H9 (cell line): ENCODE data around the gene CLECL1. TPM values are rescaled to one million over a fixed set of nuclear protein-coding genes. Genes with fewer than 3 reads are reported as not detected.
"Not testable (repeated sequence)": the region's sequence is repeated elsewhere in the genome, so short reads cannot be mapped to it uniquely, and the experiment has no call there.

ENCODE experiments used
- DNase-seq: peaks from one replicate; pipeline ENCODE4 v3.0.0-alpha.2; 2017
- H2AFZ ChIP-seq: one replicate; pipeline ENCODE4 v1.6.1; 2013; ENCODE audit warnings: mild to moderate bottlenecking, low read length, control low read depth, moderate library complexity
- H2AK5ac ChIP-seq: 2 replicates; pipeline ENCODE4 v1.6.1; 2013; ENCODE audit warnings: low read length, control low read depth, mixed read lengths; ENCODE audit not compliant: insufficient read length
- H2BK120ac ChIP-seq: one replicate; pipeline ENCODE4 v1.6.1; 2013; ENCODE audit warnings: low read depth, mild to moderate bottlenecking, low read length, control low read depth, inconsistent platforms; ENCODE audit not compliant: poor library complexity, severe bottlenecking
- H2BK12ac ChIP-seq: 2 replicates; pipeline ENCODE4 v1.6.1; 2013; ENCODE audit warnings: low read length, control low read depth, mixed read lengths, low read depth; ENCODE audit not compliant: insufficient read length
- H2BK15ac ChIP-seq: 2 replicates; pipeline ENCODE4 v1.6.1; 2013; ENCODE audit warnings: low read depth, low read length, control low read depth
- H2BK20ac ChIP-seq: one replicate; pipeline ENCODE4 v1.6.1; 2013; ENCODE audit warnings: low read depth, mild to moderate bottlenecking, low read length, control low read depth, inconsistent platforms; ENCODE audit not compliant: poor library complexity, severe bottlenecking
- H2BK5ac ChIP-seq: 2 replicates; pipeline ENCODE4 v1.6.1; 2013; ENCODE audit warnings: low read length, control low read depth, mixed read lengths; ENCODE audit not compliant: insufficient read length
- H3K14ac ChIP-seq: 2 replicates; pipeline ENCODE4 v1.6.1; 2013; ENCODE audit warnings: low read length, control low read depth; ENCODE audit not compliant: insufficient read depth
- H3K18ac ChIP-seq: 2 replicates; pipeline ENCODE4 v1.6.1; 2013; ENCODE audit warnings: low read depth, mild to moderate bottlenecking, mixed read lengths, low read length, control low read depth; ENCODE audit not compliant: insufficient read length
- H3K23ac ChIP-seq: 2 replicates; pipeline ENCODE4 v1.6.1; 2013; ENCODE audit warnings: low read length, control low read depth, mixed read lengths, low read depth; ENCODE audit not compliant: insufficient read length
- H3K23me2 ChIP-seq: 2 replicates; pipeline ENCODE4 v1.6.1; 2013; ENCODE audit warnings: low read depth, mild to moderate bottlenecking, mixed read lengths, low read length, control low read depth; ENCODE audit not compliant: insufficient read length, poor library complexity, severe bottlenecking
- H3K27ac ChIP-seq: 2 replicates; pipeline ENCODE4 v1.5.1; 2013; ENCODE audit warnings: low read length, control low read depth, mixed read lengths, low read depth; ENCODE audit not compliant: insufficient read length
- H3K27me3 ChIP-seq: 2 replicates; pipeline ENCODE4 v1.6.1; 2013; ENCODE audit warnings: low read length, control low read depth, inconsistent platforms; ENCODE audit not compliant: insufficient read depth
- H3K4ac ChIP-seq: 2 replicates; pipeline ENCODE4 v1.6.1; 2013; ENCODE audit warnings: low read depth, mild to moderate bottlenecking, control low read depth, inconsistent platforms, low read length, moderate library complexity
- H3K4me1 ChIP-seq: 2 replicates; pipeline ENCODE4 v1.6.1; 2013; ENCODE audit warnings: low read length, control low read depth, inconsistent platforms; ENCODE audit not compliant: insufficient read depth
- H3K4me2 ChIP-seq: 2 replicates; pipeline ENCODE4 v1.6.1; 2013; ENCODE audit warnings: low read length, control low read depth, mixed read lengths; ENCODE audit not compliant: insufficient read length, insufficient read depth
- H3K56ac ChIP-seq: 2 replicates; pipeline ENCODE4 v1.6.1; 2013; ENCODE audit warnings: low read depth, mild to moderate bottlenecking, mixed read lengths, low read length, control low read depth; ENCODE audit not compliant: insufficient read length
- H3K79me1 ChIP-seq: 2 replicates; pipeline ENCODE4 v1.6.1; 2013; ENCODE audit warnings: low read depth, mild to moderate bottlenecking, moderate library complexity, low read length, control low read depth, inconsistent platforms; ENCODE audit not compliant: insufficient read depth, poor library complexity, severe bottlenecking
- H3K79me2 ChIP-seq: 2 replicates; pipeline ENCODE4 v1.6.1; 2013; ENCODE audit warnings: low read length, control low read depth, inconsistent platforms; ENCODE audit not compliant: insufficient read depth
- H3K9ac ChIP-seq: 2 replicates; pipeline ENCODE4 v1.6.1; 2013; ENCODE audit warnings: low read length, control low read depth, mixed read lengths; ENCODE audit not compliant: insufficient read length; ENCODE audit errors: extremely low read depth
- H3K9me3 ChIP-seq: one replicate; pipeline ENCODE4 v1.6.1; 2013; ENCODE audit warnings: low read depth, low read length, inconsistent platforms; ENCODE audit not compliant: control insufficient read depth
- H3T11ph ChIP-seq: one replicate; pipeline ENCODE4 v1.6.1; 2013; ENCODE audit warnings: mild to moderate bottlenecking, low read length, control low read depth, inconsistent platforms
- H4K20me1 ChIP-seq: one replicate; pipeline ENCODE4 v1.6.1; 2013; ENCODE audit not compliant: control insufficient read depth, insufficient read length, insufficient read depth
- H4K5ac ChIP-seq: 2 replicates; pipeline ENCODE4 v1.6.1; 2013; ENCODE audit warnings: low read depth, mild to moderate bottlenecking, mixed read lengths, low read length, control low read depth; ENCODE audit not compliant: insufficient read length
- H4K8ac ChIP-seq: replicated peaks from 2 replicates; pipeline ENCODE4 v1.6.1; 2013; ENCODE audit warnings: low read length, control low read depth, mixed read lengths, low read depth; ENCODE audit not compliant: insufficient read length
- H4K91ac ChIP-seq: 2 replicates; pipeline ENCODE4 v1.6.1; 2013; ENCODE audit warnings: low read depth, mild to moderate bottlenecking, moderate library complexity, mixed read lengths, low read length, control low read depth; ENCODE audit not compliant: insufficient read length
- H3K27ac Mint-ChIP-seq, 3 experiments: 2 replicates in 2 of 3; 3 replicates in 1 of 3; pipeline ENCODE4 v1.8.0; 2020 to 2021; ENCODE audit warnings: mixed read lengths in 3 of 3, mild to moderate bottlenecking in 1 of 3, moderate library complexity in 1 of 3
- H3K27me3 Mint-ChIP-seq: 2 replicates; pipeline ENCODE4 v1.8.0; 2021; ENCODE audit warnings: low read depth, mild to moderate bottlenecking, moderate library complexity, mixed read lengths
- H3K36me3 Mint-ChIP-seq, 3 experiments: 2 replicates in 2 of 3; 3 replicates in 1 of 3; pipeline ENCODE4 v1.8.0; 2020 to 2021; ENCODE audit warnings: low read depth in 3 of 3, mixed read lengths in 3 of 3; ENCODE audit not compliant: insufficient read depth in 1 of 3
- H3K4me1 Mint-ChIP-seq, 2 experiments: 2 replicates each; pipeline ENCODE4 v1.8.0; 2020; ENCODE audit warnings: mixed read lengths in 2 of 2
- H3K4me3 Mint-ChIP-seq, 2 experiments: 2 replicates in 1 of 2; 3 replicates in 1 of 2; pipeline ENCODE4 v1.8.0; 2020 to 2021; ENCODE audit warnings: mild to moderate bottlenecking in 2 of 2, mixed read lengths in 2 of 2, moderate library complexity in 1 of 2
- H3K9me3 Mint-ChIP-seq, 2 experiments: 2 replicates in 1 of 2; 3 replicates in 1 of 2; pipeline ENCODE4 v1.8.0; 2020; ENCODE audit warnings: mild to moderate bottlenecking in 2 of 2, mixed read lengths in 2 of 2, moderate library complexity in 1 of 2
- WGBS: extraction: QIAGEN DNeasy Blood & Tissue Kit; methylation state at CpG from one replicate; pipeline ENCODE4 v1.1.7; 2013; ENCODE audit warnings: missing lambda C conversion rate, low lambda C conversion rate, mixed read lengths; ENCODE audit not compliant: insufficient read length; ENCODE audit errors: extremely low coverage; 5-methylcytosine and 5-hydroxymethylcytosine counted together
- total RNA-seq: library from RNA; stranded (reverse); gene quantifications from 2 replicates; pipeline ENCODE4 v1.2.1, GENCODE V29; 2021

Gene CLECL1
- total RNA-seq, 1 experiment from 2014 or later: not detected

GRCh38 chr12:9695150-9695549, 37.7 kb downstream of the CLECL1 start:
- not testable (repeated sequence) for H3K27ac ChIP-seq, H2BK15ac ChIP-seq, H2BK120ac ChIP-seq, H3K9me3 ChIP-seq, H3K18ac ChIP-seq, H3K23ac ChIP-seq, DNase-seq, H3K4ac ChIP-seq, H3K4me1 ChIP-seq, H2AFZ ChIP-seq, H3K79me2 ChIP-seq, H2BK12ac ChIP-seq, H2AK5ac ChIP-seq, H4K91ac ChIP-seq, H3K14ac ChIP-seq, H4K5ac ChIP-seq, H3T11ph ChIP-seq, H3K9ac ChIP-seq, H3K79me1 ChIP-seq, H3K4me3 Mint-ChIP-seq, H2BK20ac ChIP-seq, H3K4me1 Mint-ChIP-seq, H3K27ac Mint-ChIP-seq, H2BK5ac ChIP-seq, H3K56ac ChIP-seq, H3K27me3 ChIP-seq, H4K8ac ChIP-seq, H3K23me2 ChIP-seq, H3K4me2 ChIP-seq, H3K27me3 Mint-ChIP-seq, H4K20me1 ChIP-seq
- peaks cover 38% of the 10 kb centered on the region in 2 experiments for H3K9me3 Mint-ChIP-seq
- no CpG with 5 or more reads among the region's 9 CpGs for WGBS
- H3K36me3 Mint-ChIP-seq: peaks cover 22 to 42% (median 40%) of the 10 kb centered on the region in 3 experiments
